Stomach (tissue), 9 donors: ENCODE data around the gene ABCC1. TPM values are rescaled to one million over a fixed set of nuclear protein-coding genes. Genes with fewer than 3 reads are reported as not detected.

ENCODE experiments used
- DNase-seq, 2 donors: peaks; one replicate each; pipeline versions ENCODE4 v3.0.0 to v3.0.0-alpha.2; 2013 to 2019
- H3K27ac ChIP-seq, 5 donors: fragments of 200-600 bp in 4 of 5; sonication (generic) in 4 of 5; one replicate each; pipeline ENCODE4 v1.5.1; 2013 to 2019; ENCODE audit warnings: mild to moderate bottlenecking in 1 of 5, moderate library complexity in 1 of 5
- H3K27me3 ChIP-seq, 3 donors: fragments of 200-600 bp; sonication (generic); one replicate each; pipeline ENCODE4 v1.5.1; 2017 to 2019; ENCODE audit warnings: mixed run types in 1 of 3
- H3K36me3 ChIP-seq, 4 donors: fragments of 200-600 bp; sonication (generic); 1 replicate in 3 of 4; 2 replicates in 1 of 4; pipeline ENCODE4 v1.5.1; 2016 to 2019
- H3K4me1 ChIP-seq, 4 donors: fragments of 200-600 bp; sonication (generic); one replicate each; pipeline ENCODE4 v1.5.1; 2016 to 2019
- H3K4me3 ChIP-seq, 4 donors: fragments of 200-600 bp; sonication (generic) in 3 of 4; one replicate each; pipeline ENCODE4 v1.5.1; 2016 to 2019; ENCODE audit warnings: mild to moderate bottlenecking in 1 of 4
- H3K9me3 ChIP-seq, 4 donors: fragments of 200-600 bp; sonication (generic); one replicate each; pipeline ENCODE4 v1.5.1; 2016 to 2019
- EP300 ChIP-seq: sonication (generic); formaldehyde crosslinking; IDR thresholded peaks from one replicate; pipeline ENCODE4 v1.6.1; 2017; ENCODE audit warnings: antibody characterized with exemption
- POLR2A ChIP-seq, 4 donors: fragments of 450-650 bp; IDR thresholded peaks; one replicate each; pipeline ENCODE4 v1.6.1; 2016; ENCODE audit warnings: antibody characterized with exemption in 4 of 4, control low read depth in 2 of 4, mild to moderate bottlenecking in 1 of 4, moderate library complexity in 1 of 4
- POLR2AphosphoS5 ChIP-seq, 3 donors: sonication (generic); formaldehyde crosslinking; IDR thresholded peaks; one replicate each; pipeline ENCODE4 v1.6.1; 2016; ENCODE audit warnings: antibody characterized with exemption in 3 of 3
- WGBS, 5 donors: extraction: QIAGEN DNeasy Blood & Tissue Kit in 3 of 5; methylation state at CpG; one replicate each; pipeline versions ENCODE4 v1.1.5 to v1.1.7; 2013 to 2018; 5-methylcytosine and 5-hydroxymethylcytosine counted together
- intact Hi-C: fragments of 100-400 bp; cut with DNase I; formaldehyde crosslinking; loops from one replicate; pipeline ENCODE4 v1.15.1; 2023; ENCODE audit warnings: low total_unique reads
- polyA plus RNA-seq, 3 donors: library from polyadenylated mRNA; stranded (reverse); fragments of 200-250 nt; gene quantifications; one replicate each; pipeline ENCODE4 v1.2.3, GENCODE V29; 2013
- total RNA-seq, 5 donors: library from RNA; depleted of rRNA; stranded (reverse); fragments of >200 nt; gene quantifications; one replicate each; pipeline versions ENCODE4 v1.1.0 to v1.2.3, GENCODE V29; 2014 to 2016
- TF ChIP-seq, protein P1 (sequence below), 7 experiments: fragments of 450-650 bp in 4 of 7; fragments of 200-600 bp in 3 of 7; sonication (generic) in 3 of 7; IDR thresholded peaks; one replicate each; pipeline ENCODE4 v1.5.1; 2016 to 2019; ENCODE audit warnings: antibody characterized with exemption in 7 of 7, control low read depth in 2 of 7, mild to moderate bottlenecking in 1 of 7
- donor health status: healthy with polysubstance abuse.
- donor health status: Bipolar disorder and iron deficiency.
- donor health status: healthy.

ABCC1 gene
- total and polyA plus RNA-seq, 8 donors, result 2.3 to 105 (median 24.9) TPM

DNA sequence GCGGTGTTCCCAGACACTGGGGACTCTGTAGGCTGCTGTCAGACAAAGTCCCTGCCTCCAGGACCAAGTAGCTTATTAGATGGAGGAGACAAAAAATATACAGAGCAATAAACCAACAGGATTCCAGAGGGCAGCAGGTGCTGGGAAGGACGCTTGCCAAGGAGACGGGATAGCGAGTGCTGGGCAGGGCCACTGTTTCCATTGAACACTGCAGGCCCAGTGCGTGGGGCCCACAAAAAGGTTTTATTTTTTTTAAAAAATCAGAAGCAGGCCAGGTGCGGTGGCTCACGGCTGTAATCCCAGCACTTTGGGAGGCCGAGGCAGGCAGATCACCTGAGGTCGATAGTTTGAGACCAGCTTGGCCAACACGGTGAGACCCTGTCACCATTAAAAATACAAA, 189.6 kb downstream of the ABCC1 start:
- intact Hi-C loops, result no loop called here
- Histone ChIP-seq H3K9me3 (no peaks in the 10 kb centered on the region), H3K4me1 (no peaks in the 10 kb centered on the region), H3K4me3 (no peak overlapping the region), H3K27me3 (no peaks in the 10 kb centered on the region), H3K36me3 (peaks cover 74 to 100% (median 98%) of the 10 kb centered on the region in 4 donors), H3K27ac (no peak overlapping the region)
- no peak for TF ChIP-seq POLR2A (IDR thresholded peaks at IDR 0.05)
- TF ChIP-seq EP300, result no peak
- TF ChIP-seq, protein P1, sequence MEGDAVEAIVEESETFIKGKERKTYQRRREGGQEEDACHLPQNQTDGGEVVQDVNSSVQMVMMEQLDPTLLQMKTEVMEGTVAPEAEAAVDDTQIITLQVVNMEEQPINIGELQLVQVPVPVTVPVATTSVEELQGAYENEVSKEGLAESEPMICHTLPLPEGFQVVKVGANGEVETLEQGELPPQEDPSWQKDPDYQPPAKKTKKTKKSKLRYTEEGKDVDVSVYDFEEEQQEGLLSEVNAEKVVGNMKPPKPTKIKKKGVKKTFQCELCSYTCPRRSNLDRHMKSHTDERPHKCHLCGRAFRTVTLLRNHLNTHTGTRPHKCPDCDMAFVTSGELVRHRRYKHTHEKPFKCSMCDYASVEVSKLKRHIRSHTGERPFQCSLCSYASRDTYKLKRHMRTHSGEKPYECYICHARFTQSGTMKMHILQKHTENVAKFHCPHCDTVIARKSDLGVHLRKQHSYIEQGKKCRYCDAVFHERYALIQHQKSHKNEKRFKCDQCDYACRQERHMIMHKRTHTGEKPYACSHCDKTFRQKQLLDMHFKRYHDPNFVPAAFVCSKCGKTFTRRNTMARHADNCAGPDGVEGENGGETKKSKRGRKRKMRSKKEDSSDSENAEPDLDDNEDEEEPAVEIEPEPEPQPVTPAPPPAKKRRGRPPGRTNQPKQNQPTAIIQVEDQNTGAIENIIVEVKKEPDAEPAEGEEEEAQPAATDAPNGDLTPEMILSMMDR (IDR thresholded peaks at IDR 0.05), result no peak
- no peak for TF ChIP-seq POLR2AphosphoS5 (IDR thresholded peaks at IDR 0.05)
- 88 to 99% (median 97%) methylated on average over 10 of the region's 10 CpGs for WGBS, 5 donors
- no peak for DNase-seq

DNA sequence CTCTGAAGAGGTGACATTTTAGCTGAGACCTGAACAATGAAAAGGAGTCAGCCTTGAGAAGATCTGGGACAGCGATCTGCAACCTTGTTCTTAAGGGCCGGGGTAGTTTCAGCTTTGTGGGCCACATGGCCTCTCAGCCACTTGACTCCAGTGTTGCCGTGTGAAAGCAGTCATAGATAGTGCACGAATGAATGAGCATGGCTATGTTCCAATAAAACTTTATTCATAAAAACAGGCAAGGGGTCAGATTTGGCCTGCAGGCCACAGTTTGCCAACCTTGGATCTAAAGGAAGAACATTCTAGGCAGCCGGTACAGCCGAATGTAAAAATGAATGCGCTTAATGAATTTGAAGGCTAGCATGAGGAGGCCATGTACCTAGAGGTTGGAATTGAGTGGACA, 190.4 kb downstream of the ABCC1 start:
- no peak for DNase-seq
- Histone ChIP-seq H3K4me1 (no peaks in the 10 kb centered on the region), H3K4me3 (no peak overlapping the region), H3K36me3 (peaks cover 69 to 100% (median 95%) of the 10 kb centered on the region in 4 donors), H3K27ac (no peak overlapping the region), H3K27me3 (no peaks in the 10 kb centered on the region), H3K9me3 (no peaks in the 10 kb centered on the region)
- WGBS, 5 donors, result 91 to 97% (median 96%) methylated on average over 7 of the region's 7 CpGs
- TF ChIP-seq POLR2AphosphoS5 (IDR thresholded peaks at IDR 0.05) (no peak), EP300 (no peak), POLR2A (IDR thresholded peaks at IDR 0.05) (no peak)
- TF ChIP-seq, protein P1 (IDR thresholded peaks at IDR 0.05), result no peak
- intact Hi-C loops, result no loop called here

DNA sequence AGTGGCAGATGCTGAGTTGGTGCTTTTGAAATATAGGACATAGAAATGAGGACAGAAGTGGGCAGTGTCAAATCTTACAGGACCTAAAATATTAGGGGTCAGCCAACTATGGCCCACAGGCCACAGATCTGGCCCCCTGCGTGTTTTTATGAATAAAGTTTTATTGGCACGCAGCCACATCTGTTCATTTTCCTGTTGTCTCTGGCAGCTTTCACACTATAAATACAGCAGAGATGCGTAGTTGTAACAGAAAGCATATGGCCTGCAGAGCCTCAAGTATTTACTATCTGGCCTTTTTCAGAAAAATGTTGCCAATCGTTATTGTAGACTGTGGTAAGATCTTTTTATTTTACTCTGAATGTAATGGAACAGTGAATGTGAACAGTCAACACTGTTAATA, 191.1 kb downstream of the ABCC1 start:
- 78 to 96% (median 90%) methylated on average over 4 of the region's 4 CpGs for WGBS, 5 donors
- no peaks in the 10 kb centered on the region for H3K9me3 ChIP-seq
- H3K36me3 ChIP-seq, result peaks cover 61 to 100% (median 94%) of the 10 kb centered on the region in 4 donors
- no peak overlapping the region for H3K27ac ChIP-seq
- intact Hi-C loops, result no loop called here
- no peaks in the 10 kb centered on the region for H3K27me3 ChIP-seq
- no peaks in the 10 kb centered on the region for H3K4me1 ChIP-seq
- no peak for DNase-seq
- TF ChIP-seq POLR2AphosphoS5 (IDR thresholded peaks at IDR 0.05) (no peak), EP300 (no peak)
- no peak overlapping the region for H3K4me3 ChIP-seq

DNA sequence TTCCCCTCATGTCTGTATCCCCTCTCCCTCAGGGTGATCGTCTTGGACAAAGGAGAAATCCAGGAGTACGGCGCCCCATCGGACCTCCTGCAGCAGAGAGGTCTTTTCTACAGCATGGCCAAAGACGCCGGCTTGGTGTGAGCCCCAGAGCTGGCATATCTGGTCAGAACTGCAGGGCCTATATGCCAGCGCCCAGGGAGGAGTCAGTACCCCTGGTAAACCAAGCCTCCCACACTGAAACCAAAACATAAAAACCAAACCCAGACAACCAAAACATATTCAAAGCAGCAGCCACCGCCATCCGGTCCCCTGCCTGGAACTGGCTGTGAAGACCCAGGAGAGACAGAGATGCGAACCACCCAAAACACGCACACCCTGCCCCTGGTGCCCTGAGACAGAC, 191.7 kb downstream of the ABCC1 start:
- DNase-seq, result no peak
- intact Hi-C loops, result no loop called here
- H3K4me1 ChIP-seq, result peaks cover 0 to 3% (median 0%) of the 10 kb centered on the region in 4 donors
- TF ChIP-seq POLR2AphosphoS5 (IDR thresholded peaks at IDR 0.05), result no peak
- no peak for TF ChIP-seq EP300
- no peaks in the 10 kb centered on the region for H3K9me3 ChIP-seq
- no peaks in the 10 kb centered on the region for H3K27me3 ChIP-seq
- WGBS, 5 donors, result 90 to 97% (median 95%) methylated on average over 10 to 11 of the region's 11 CpGs
- H3K27ac ChIP-seq, result no peak overlapping the region
- H3K4me3 ChIP-seq, result no peak overlapping the region
- H3K36me3 ChIP-seq, result peaks cover 56 to 100% (median 93%) of the 10 kb centered on the region in 4 donors

DNA sequence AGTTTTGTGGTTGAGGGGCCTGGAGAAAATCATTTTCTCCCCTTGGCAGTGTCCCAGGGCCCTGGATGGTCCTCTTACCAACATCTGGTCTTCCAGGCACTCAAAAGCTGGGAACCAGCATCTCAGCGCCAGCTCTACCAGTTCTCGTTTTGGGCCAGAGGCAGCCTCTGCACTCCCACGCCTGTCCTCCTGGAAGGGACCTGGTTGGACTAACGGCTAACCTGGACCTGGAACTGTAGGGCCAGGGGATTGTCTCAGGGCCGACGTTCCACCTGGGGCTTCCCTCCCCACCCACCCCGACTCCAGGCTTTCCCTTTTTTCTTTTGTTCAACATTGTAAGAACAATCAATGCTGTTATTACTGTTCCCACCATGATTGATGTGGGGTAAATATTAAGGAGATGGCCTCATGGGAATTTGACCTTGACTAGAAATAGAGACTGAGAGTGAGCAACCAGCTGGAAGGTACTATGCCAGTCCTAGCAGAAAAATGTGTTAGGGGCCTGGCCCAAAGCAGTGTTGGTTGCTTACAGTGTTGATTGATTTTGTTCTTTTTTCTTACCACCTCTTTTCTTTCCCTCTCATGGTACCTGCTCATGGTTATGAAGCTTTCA, 192.5 kb downstream of the ABCC1 start:
- DNase-seq, result no peak
- TF ChIP-seq EP300, result no peak
- TF ChIP-seq POLR2A (IDR thresholded peaks at IDR 0.05), result no peak
- no peak for TF ChIP-seq POLR2AphosphoS5 (IDR thresholded peaks at IDR 0.05)
- TF ChIP-seq, protein P1 (IDR thresholded peaks at IDR 0.05), result no peak
- Histone ChIP-seq H3K27me3 (no peaks in the 10 kb centered on the region), H3K9me3 (no peaks in the 10 kb centered on the region), H3K4me3 (no peak overlapping the region), H3K27ac (no peak overlapping the region), H3K4me1 (peaks cover 0 to 9% (median 0%) of the 10 kb centered on the region in 4 donors), H3K36me3 (peaks cover 49 to 100% (median 92%) of the 10 kb centered on the region in 4 donors)
- 68 to 93% (median 85%) methylated on average over 6 to 7 of the region's 7 CpGs for WGBS, 5 donors
- intact Hi-C loops, result no loop called here
